ENCODE results near the gene CAMK4. TPM values are rescaled to one million over a fixed set of nuclear protein-coding genes. Genes with fewer than 3 reads are reported as not detected.

The CAMK4 gene
- total and polyA plus RNA-seq, 2 of the 8 experiments (the other 6 are each of a cell fraction or from before 2014, with no cell fraction given), result 1.8 to 8.3 TPM

- H3K23ac ChIP-seq (ENCODE audit: insufficient read length), result no peak overlapping the region
- no peak overlapping the region for H2BK15ac ChIP-seq (ENCODE audit: low read length)
- no peak overlapping the region for H3K56ac ChIP-seq (replicated peaks; ENCODE audit: insufficient read length, low read depth, low read length)
- H3K23me2 ChIP-seq (ENCODE audit: low read depth, low read length), result no peaks in the 10 kb centered on the region
- H2BK120ac ChIP-seq (replicated peaks; ENCODE audit: low read depth, low read length), result no peak overlapping the region
- H3K14ac ChIP-seq (ENCODE audit: insufficient read length), result no peak overlapping the region
- no peak for DNase-seq (ENCODE audit: low read depth in 1 of 2, low spot score in 2 of 2)
- no peak overlapping the region for H3K4me3 ChIP-seq (ENCODE audit: extremely low read depth in 1 of 4, insufficient read depth in 2 of 4, low read depth in 3 of 4, low read length in 4 of 4)
- H4K8ac ChIP-seq (ENCODE audit: extremely low read depth, insufficient read depth, low read length), result no peak overlapping the region
- no peaks in the 10 kb centered on the region for H3K9me3 ChIP-seq (ENCODE audit: insufficient read depth in 2 of 2, low read depth in 1 of 2, low read length in 1 of 2)
- H3K79me2 ChIP-seq (ENCODE audit: control insufficient read depth in 1 of 2, insufficient read depth in 2 of 2, low read length in 2 of 2), result no peaks in the 10 kb centered on the region
- no peak overlapping the region for H3K27ac ChIP-seq (ENCODE audit: low read depth, low read length)
- H2AK5ac ChIP-seq (ENCODE audit: low read depth, low read length), result no peak overlapping the region
- no peak overlapping the region for H3K4me2 ChIP-seq (ENCODE audit: insufficient read depth in 1 of 2, low read depth in 2 of 2, low read length in 2 of 2)
- H2BK5ac ChIP-seq (ENCODE audit: low read depth, low read length), result no peak overlapping the region
- H3K9ac ChIP-seq (replicated peaks in 1 of 4; ENCODE audit: extremely low read depth in 1 of 4, low read depth in 3 of 4, low read length in 3 of 4), result no peak overlapping the region
- no peaks in the 10 kb centered on the region for H3K36me3 ChIP-seq (ENCODE audit: control insufficient read depth in 2 of 4, insufficient read depth in 4 of 4, low read length in 3 of 4)
- no peak for FAIRE-seq
- H3K79me1 ChIP-seq (ENCODE audit: low read depth, low read length), result no peaks in the 10 kb centered on the region
- POLR2A ChIA-PET (ENCODE audit: partially characterized antibody), result no interaction called here
- H4K91ac ChIP-seq (replicated peaks; ENCODE audit: insufficient read length, low read length), result no peak overlapping the region
- CTCF ChIA-PET (ENCODE audit: partially characterized antibody), result interaction anchor here (0.7 to 1.1 kb wide), 3 partner anchors 101 to 610 kb away, joined by 3 read pairs; no protein-coding TSS in a partner anchor
- no peak overlapping the region for H3K4ac ChIP-seq (replicated peaks; ENCODE audit: insufficient read length, low read depth, low read length)
- H2BK20ac ChIP-seq (ENCODE audit: low read length), result no peak overlapping the region
- H3K27me3 ChIP-seq (replicated peaks in 1 of 4; ENCODE audit: control insufficient read depth in 3 of 4, extremely low read depth in 1 of 4, insufficient read depth in 3 of 4, low read length in 3 of 4), result no peaks in the 10 kb centered on the region
- no peak overlapping the region for H4K5ac ChIP-seq (ENCODE audit: insufficient read length, low read depth, low read length)
- H4K20me1 ChIP-seq (replicated peaks in 1 of 2; ENCODE audit: control insufficient read depth in 1 of 2, insufficient read depth in 2 of 2, low read length in 2 of 2), result no peaks in the 10 kb centered on the region
- 79% methylated on average over 1 of the region's 1 CpG; no CpG with 5 or more reads in 1 of the 2 experiments for whole genome bisulfite sequencing, 2 experiments (ENCODE audit: extremely low coverage in 1 of 2, insufficient coverage in 1 of 2, insufficient read length in 1 of 2, insufficient replicate concordance in 2 of 2, low coverage in 1 of 2, low lambda C conversion rate in 2 of 2, missing lambda C conversion rate in 1 of 2)
- H3K18ac ChIP-seq (ENCODE audit: extremely low read depth, low read length), result no peak overlapping the region
- H3K4me1 ChIP-seq (replicated peaks in 1 of 4; ENCODE audit: control insufficient read depth in 3 of 4, insufficient read depth in 4 of 4, low read length in 3 of 4), result no peaks in the 10 kb centered on the region
- H2AFZ ChIP-seq (ENCODE audit: low read length), result no peak overlapping the region
- no peak overlapping the region for H2BK12ac ChIP-seq (ENCODE audit: low read depth, low read length)
- TF ChIP-seq MAFK (IDR thresholded peaks at IDR 0.05; ENCODE audit: low read depth, low read length) (no peak), RBBP5 (IDR thresholded peaks at IDR 0.05; ENCODE audit: borderline replicate concordance, low read depth, low read length) (no peak), BACH1 (IDR thresholded peaks at IDR 0.05; ENCODE audit: low read length) (no peak), JUN (IDR thresholded peaks at IDR 0.05; ENCODE audit: low read depth, low read length) (no peak), USF2 (IDR thresholded peaks at IDR 0.05; ENCODE audit: low read length) (no peak), SUZ12 (IDR thresholded peaks at IDR 0.05; ENCODE audit: low read length) (no peak), PHF8 (conservative IDR thresholded peaks at IDR 0.05; ENCODE audit: low read depth, low read length) (no peak), POLR2A (IDR thresholded peaks at IDR 0.05; ENCODE audit: control extremely low read depth in 1 of 2, low read depth in 2 of 2, low read length in 2 of 2) (no peak), SIN3A (conservative IDR thresholded peaks at IDR 0.05 in 1 of 2, IDR thresholded peaks at IDR 0.05 in 1 of 2; ENCODE audit: low read depth in 1 of 2, low read length in 2 of 2) (no peak), ZNF274 (IDR thresholded peaks at IDR 0.05; ENCODE audit: borderline replicate concordance, extremely low read depth, low read length) (no peak), ASH2L (IDR thresholded peaks at IDR 0.05; ENCODE audit: low read length) (no peak)
- TF ChIP-seq, protein P1, sequence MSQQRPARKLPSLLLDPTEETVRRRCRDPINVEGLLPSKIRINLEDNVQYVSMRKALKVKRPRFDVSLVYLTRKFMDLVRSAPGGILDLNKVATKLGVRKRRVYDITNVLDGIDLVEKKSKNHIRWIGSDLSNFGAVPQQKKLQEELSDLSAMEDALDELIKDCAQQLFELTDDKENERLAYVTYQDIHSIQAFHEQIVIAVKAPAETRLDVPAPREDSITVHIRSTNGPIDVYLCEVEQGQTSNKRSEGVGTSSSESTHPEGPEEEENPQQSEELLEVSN (IDR thresholded peaks at IDR 0.05), result no peak
Observed at GRCh38 chr5:111535879-111536549, 311.8 kb downstream of the CAMK4 start.

All from H1 (cell line).